NCI-H1417 (cell line): Measurements from ENCODE around the gene CCDC85B.

ENCODE experiments used
- DNase-seq, 3 experiments: peaks; one replicate each; lab custom pipeline; 2025; lab: John Stamatoyannopoulos, UW

Gene CCDC85B

DNA sequence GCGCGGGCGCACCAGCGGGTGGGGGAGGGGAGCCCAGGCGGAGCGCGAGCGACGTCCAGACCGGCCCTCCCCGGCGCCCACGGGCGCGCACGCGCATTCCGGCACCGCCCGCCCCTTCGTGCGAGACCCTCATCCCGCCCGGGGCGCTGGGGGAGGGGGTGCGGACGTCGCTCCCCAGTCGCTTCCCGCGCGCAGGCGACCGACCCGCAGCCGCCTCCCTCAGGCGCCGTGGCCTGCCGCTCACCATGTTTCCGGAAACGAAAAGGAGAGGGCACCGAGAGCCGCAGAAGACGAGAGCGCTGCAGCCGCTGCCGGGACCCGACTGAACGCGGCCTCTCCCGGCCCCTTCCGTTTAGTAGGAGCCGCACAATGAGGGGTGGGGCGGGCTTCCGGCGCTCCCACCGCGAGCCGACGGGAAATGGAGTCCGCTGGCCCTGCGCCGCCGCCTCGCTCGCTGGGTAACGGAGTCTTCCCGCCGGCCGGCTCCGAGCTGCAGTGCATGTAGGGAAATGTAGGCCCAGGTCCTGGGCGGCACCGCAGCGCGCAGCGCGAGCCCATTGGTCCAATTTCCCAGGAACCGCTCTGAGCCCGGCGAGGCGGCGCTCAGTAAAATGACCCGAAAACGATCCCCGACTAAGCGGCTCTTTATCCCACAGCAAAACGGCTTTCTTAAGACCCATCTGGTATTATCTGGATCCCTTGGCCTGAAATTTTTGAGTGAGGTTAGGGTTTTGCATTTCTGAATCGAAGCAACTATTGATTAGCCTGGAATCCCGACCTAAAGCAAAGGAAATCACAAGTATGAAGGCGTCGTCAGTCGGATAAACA, 32.4 kb upstream of the CCDC85B start, which contains the start of gene CFL1:
Gene CFL1, minus strand, starts transcription at position 328 of the 828 bp plus-strand sequence. Its CDS starts 81 bp downstream, at position 247.
- DNase-seq: peak; percentile 96 to 99 (median 99)

DNA sequence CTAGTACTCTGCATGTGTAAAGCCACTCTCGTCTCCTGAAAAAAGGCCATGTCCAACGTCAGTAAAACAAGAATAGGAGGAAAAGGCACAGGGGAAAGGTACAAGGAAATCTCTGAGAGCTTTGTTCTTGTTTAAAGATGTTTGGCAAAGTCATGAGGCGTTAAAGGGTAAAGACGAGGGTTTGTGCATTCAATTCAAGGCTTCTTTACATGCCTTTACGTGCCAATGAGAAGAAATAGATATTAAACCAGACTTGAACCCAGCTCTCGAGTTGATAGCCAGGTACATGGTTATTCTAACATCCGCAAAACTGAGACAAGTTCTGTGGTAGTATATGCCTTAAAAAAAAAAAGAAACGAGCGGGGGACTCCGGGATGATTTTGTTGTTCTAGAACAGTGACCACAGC, 31.8 kb upstream of the CCDC85B start:
- no peak for DNase-seq

DNA sequence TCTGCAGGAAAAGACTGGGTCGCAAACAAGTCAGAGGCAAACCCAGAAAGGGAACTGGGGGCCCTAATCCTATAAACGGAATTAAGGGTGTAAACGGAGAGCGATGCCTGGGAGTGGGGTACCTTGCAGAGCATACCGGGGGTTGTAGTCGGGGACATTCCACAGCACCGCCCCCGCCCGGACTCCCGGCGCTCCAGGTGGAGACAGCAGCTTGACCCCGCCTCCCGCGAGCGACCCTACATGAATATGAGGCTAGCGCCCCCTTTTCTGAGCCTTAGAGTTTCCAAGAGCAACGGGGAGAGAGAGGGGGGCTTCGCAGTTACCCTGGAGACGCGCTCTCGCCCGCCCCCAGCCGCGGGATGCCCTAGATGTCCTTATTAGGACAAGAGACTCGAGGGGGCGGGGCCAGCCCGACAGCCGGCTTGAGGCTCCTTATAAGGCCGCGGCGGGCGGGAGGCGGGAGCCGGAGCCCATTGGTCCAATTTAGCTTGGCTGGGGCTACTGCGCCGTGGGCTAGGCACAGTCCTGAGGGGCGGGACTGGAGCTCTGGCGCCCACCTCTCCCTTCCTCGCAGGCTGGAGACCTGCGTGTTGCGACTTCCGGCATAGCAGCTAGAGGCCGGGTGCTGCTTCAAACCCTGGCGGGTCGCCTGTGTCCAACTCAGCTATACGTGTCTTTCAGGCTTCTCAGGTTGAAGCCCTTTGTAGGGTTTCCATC, 31.2 kb upstream of the CCDC85B start:
- DNase-seq: peak; percentile 96 to 99 (median 98)

DNA sequence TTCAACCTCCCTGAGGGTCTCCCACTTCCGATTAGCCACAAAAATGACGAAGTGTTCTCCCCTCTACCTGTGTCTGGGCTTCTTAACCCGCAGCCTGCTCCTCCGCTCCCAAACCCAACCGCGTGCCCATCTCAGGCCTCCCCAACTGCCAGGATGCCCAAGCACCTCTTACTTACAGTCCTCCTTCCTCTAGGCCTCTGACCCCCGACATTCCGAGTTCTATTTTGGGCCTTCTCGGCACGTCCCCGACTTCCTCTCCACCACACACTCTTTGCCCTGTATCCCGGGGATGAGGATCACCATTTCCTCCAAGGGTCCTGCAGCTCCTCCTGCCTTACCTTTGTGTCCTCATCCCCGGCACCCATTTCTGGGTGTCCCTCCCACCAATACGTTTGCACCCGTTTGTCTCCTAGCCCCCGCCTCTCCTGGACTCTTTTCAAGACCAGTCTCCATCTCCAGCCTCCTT, 30.6 kb upstream of the CCDC85B start:
- DNase-seq: no peak

DNA sequence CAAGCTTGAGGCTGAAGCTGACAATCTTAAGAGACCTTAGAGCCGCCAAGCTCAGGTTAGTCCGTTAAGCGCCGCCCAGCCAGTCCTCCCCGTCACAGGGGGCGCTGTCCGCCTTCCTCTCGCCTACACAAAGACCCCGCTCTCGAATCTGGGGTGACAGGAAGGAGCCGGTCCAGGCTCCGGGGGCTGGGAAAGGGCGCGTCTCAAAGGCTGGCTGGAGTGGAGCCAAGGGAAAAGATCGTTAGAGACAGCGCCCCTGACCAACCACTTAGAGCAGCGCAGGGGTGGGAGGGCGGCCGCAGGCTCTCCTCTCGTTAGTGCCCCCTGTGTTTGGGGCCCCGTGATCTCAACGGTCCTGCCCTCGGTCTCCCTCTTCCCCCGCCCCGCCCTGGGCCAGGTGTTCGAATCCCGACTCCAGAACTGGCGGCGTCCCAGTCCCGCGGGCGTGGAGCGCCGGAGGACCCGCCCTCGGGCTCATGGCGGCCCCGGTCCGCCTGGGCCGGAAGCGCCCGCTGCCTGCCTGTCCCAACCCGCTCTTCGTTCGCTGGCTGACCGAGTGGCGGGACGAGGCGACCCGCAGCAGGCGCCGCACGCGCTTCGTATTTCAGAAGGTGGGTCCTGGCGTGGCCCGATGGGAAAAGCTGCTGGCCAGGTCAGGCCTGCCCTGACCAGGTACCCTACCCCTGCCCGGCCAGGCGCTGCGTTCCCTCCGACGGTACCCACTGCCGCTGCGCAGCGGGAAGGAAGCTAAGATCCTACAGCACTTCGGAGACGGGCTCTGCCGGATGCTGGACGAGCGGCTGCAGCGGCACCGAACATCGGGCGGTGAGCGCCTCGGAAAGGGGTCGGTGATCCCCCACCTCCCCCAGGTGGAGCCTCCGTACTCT, 30.0 kb upstream of the CCDC85B start, which contains the start of gene MUS81:
Gene MUS81, plus strand, starts transcription at position 156 of the 887 bp plus-strand sequence. Its CDS starts 321 bp downstream, at position 477.
- DNase-seq: peak; percentile 94 to 99 (median 97)

- DNase-seq: peak in 2 of 3 experiments; percentile 44 to 61
Measured at GRCh38 chr11:65861165-65861505, 29.3 kb upstream of the CCDC85B start.

- no peak for DNase-seq
Measured at GRCh38 chr11:65861533-65862183, 28.8 kb upstream of the CCDC85B start.

- DNase-seq: no peak
Measured at GRCh38 chr11:65862191-65862735, 28.2 kb upstream of the CCDC85B start.

DNA sequence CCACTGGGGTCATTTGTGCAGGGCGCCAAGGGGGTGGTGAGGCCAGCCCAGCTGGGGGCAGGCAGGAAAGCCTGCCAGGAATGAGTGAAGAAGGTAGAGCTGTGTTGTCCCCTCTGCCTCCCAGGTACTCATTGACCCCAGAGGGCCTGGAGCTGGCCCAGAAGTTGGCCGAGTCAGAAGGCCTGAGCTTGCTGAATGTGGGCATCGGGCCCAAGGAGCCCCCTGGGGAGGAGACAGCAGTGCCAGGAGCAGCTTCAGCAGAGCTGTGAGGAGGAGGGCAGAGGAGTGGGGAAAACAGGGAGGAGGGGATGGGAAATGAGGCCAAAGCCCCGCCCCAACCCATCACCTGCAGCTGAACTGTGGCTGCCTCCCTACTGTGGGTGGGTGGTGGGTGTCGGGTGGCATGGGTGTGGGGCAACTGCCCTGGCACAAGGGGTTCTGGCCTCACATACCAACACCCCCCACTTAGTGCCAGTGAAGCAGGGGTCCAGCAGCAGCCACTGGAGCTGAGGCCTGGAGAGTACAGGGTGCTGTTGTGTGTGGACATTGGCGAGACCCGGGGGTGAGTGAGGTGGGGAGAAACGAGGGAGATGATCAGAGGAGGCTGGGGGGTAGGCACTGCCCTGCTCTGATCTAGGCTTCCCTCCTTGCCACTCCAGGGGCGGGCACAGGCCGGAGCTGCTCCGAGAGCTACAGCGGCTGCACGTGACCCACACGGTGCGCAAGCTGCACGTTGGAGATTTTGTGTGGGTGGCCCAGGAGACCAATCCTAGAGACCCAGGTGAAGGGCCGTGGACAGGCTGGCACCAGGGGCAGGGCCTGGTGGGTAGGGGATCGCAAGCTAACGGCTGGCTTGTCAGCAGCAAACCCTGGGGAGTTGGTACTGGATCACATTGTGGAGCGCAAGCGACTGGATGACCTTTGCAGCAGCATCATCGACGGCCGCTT, 27.3 kb upstream of the CCDC85B start:
- DNase-seq: no peak

GRCh38 chr11:65863889-65864705, 26.4 kb upstream of the CCDC85B start:
- no peak for DNase-seq

DNA sequence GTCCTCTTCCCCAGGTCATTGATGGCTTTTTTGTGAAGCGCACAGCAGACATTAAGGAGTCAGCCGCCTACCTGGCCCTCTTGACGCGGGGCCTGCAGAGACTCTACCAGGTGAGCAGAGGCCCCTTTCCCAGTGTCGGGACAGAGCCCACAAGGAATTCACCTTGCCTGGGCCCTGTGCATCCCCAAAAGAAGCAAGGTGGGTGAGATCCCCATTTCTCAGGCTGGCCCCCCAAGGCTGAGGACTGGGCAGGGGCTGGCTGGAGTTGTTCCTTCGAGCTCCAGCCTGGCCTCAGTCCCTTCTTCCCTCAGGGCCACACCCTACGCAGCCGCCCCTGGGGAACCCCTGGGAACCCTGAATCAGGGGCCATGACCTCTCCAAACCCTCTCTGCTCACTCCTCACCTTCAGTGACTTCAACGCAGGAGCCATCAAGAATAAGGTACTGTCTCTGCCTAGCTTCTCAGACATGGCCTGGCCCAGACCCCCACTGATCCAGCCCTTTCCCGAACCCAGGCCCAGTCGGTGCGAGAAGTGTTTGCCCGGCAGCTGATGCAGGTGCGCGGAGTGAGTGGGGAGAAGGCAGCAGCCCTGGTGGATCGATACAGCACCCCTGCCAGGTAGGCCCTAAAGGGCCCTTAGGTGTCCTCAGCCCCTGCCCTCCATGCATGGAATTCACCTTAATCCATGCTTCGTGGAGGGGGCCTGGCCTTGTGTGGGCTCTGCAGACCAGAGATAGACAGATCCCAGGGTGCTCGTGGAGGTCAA, 25.6 kb upstream of the CCDC85B start:
- DNase-seq: no peak

- no peak for DNase-seq
Measured at GRCh38 chr11:65865550-65866172, 24.8 kb upstream of the CCDC85B start.

DNA sequence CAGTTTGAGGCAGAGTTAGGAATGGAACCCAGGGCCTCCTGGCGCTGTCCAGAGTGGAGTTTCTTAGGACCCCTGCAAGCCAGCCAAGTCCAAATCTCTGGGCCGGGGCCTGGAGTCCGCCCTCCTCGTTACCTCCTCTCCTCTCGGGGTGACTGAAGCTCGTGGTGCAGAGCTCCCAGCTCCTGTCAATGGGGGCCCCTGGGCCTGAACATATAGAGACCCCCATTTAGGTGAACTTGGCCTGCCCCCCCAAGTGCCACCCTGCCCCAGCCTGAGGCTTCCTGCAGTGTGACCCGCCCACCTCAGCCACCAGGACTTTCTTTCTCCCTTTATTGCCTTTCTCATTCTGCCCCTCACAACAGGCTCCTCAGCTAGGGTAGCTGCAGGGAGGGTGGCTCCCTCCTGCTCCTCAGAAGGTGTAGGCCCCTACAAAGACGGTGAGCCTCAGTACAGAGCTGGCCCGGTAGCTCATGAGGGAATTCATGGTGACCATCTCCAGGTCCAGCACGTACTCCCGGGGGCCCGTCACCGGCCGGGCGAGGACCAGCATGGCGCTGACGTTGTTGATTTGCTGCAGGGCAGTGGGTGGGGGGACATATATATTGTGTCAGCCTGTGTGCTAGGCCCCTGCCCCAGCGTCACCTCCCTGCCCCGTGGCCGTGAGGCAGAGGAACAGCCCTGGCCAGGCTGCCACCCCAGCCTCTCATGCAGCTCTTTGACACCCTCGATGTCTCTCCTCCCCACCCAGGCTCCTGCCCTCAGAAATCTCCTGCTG, 23.8 kb upstream of the CCDC85B start:
- no peak for DNase-seq

- DNase-seq: no peak
Measured at GRCh38 chr11:65867284-65868071, 23.0 kb upstream of the CCDC85B start.

- DNase-seq: peak in 1 of 3 experiments; percentile 36
Measured at GRCh38 chr11:65868076-65868667, 22.3 kb upstream of the CCDC85B start.

- no peak for DNase-seq
Measured at GRCh38 chr11:65868907-65869306, 21.6 kb upstream of the CCDC85B start.
